ENCODE measurements around the gene CYP4F8.

GRCh38 chr19:15671237-15671821 lies 56.3 kb downstream of the CYP4F8 start:
- TF ChIP-seq JUN (IDR thresholded peaks at IDR 0.05; ENCODE audit: low read depth, low read length) (no peak), SIN3A (conservative IDR thresholded peaks at IDR 0.05 in 1 of 2, IDR thresholded peaks at IDR 0.05 in 1 of 2; ENCODE audit: low read depth in 1 of 2, low read length in 2 of 2) (no peak), RXRA (IDR thresholded peaks at IDR 0.05; ENCODE audit: insufficient read depth, low read depth, low read length) (no peak), NANOG (IDR thresholded peaks at IDR 0.05; ENCODE audit: insufficient read depth, low read depth, low read length, poor library complexity, severe bottlenecking) (no peak), TAF1 (IDR thresholded peaks at IDR 0.05; ENCODE audit: low read depth, low read length) (no peak), CTCF (IDR thresholded peaks at IDR 0.05; ENCODE audit: control extremely low read depth in 1 of 3, insufficient read depth in 1 of 3, low read depth in 1 of 3, low read length in 3 of 3) (no peak), POLR2AphosphoS5 (IDR thresholded peaks at IDR 0.05; ENCODE audit: low read depth, low read length) (no peak), EP300 (IDR thresholded peaks at IDR 0.05; ENCODE audit: borderline replicate concordance in 1 of 2, low read depth in 2 of 2, low read length in 2 of 2) (no peak), EZH2 (IDR thresholded peaks at IDR 0.05; ENCODE audit: low read depth, low read length, severe bottlenecking) (no peak), FOSL1 (IDR thresholded peaks at IDR 0.05; ENCODE audit: insufficient read depth, low read depth, low read length) (no peak), RAD21 (IDR thresholded peaks at IDR 0.05 in 1 of 2, conservative IDR thresholded peaks at IDR 0.05 in 1 of 2; ENCODE audit: low read depth in 2 of 2, low read length in 2 of 2) (no peak)
